ENCODE measurements around the gene JAM3. TPM values are rescaled to one million over a fixed set of nuclear protein-coding genes. Genes with fewer than 3 reads are reported as not detected.

The JAM3 gene
- total and polyA plus RNA-seq, 2 of the 8 experiments (the other 6 are each of a cell fraction or from before 2014, with no cell fraction given), result 19.6 to 42.8 TPM

- no peak for TF ChIP-seq CHD7 (IDR thresholded peaks at IDR 0.05; ENCODE audit: insufficient replicate concordance, low read length)
- no peak for TF ChIP-seq ZNF274 (IDR thresholded peaks at IDR 0.05; ENCODE audit: borderline replicate concordance, extremely low read depth, low read length)
- TF ChIP-seq SAP30 (IDR thresholded peaks at IDR 0.05; ENCODE audit: insufficient read depth, insufficient replicate concordance, low read length), result no peak
- no peak for TF ChIP-seq POLR2AphosphoS5 (IDR thresholded peaks at IDR 0.05; ENCODE audit: low read depth, low read length)
- no peak for TF ChIP-seq SIX5 (IDR thresholded peaks at IDR 0.05; ENCODE audit: low read depth, low read length)
- no peak for TF ChIP-seq SP2 (IDR thresholded peaks at IDR 0.05; ENCODE audit: low read length)
- TF ChIP-seq EP300 (IDR thresholded peaks at IDR 0.05; ENCODE audit: borderline replicate concordance in 1 of 2, low read depth in 2 of 2, low read length in 2 of 2), result no peak
- no peak for TF ChIP-seq NRF1 (IDR thresholded peaks at IDR 0.05; ENCODE audit: low read depth, low read length)
- TF ChIP-seq JUND (IDR thresholded peaks at IDR 0.05; ENCODE audit: low read length), result no peak
- TF ChIP-seq, protein P1, sequence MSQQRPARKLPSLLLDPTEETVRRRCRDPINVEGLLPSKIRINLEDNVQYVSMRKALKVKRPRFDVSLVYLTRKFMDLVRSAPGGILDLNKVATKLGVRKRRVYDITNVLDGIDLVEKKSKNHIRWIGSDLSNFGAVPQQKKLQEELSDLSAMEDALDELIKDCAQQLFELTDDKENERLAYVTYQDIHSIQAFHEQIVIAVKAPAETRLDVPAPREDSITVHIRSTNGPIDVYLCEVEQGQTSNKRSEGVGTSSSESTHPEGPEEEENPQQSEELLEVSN (IDR thresholded peaks at IDR 0.05), result no peak
- no peak for TF ChIP-seq RBBP5 (IDR thresholded peaks at IDR 0.05; ENCODE audit: borderline replicate concordance, low read depth, low read length)
These were observed 65.3 kb downstream of the JAM3 start (continued) for GRCh38 chr11:134134167-134134566.

All from H1 (cell line).